ENCODE measurements around the gene ZCWPW2. TPM values are rescaled to one million over a fixed set of nuclear protein-coding genes. Genes with fewer than 3 reads are reported as not detected.

The ZCWPW2 gene
- total RNA-seq, 1 donor from 2014 or later: 0.30 TPM

DNA sequence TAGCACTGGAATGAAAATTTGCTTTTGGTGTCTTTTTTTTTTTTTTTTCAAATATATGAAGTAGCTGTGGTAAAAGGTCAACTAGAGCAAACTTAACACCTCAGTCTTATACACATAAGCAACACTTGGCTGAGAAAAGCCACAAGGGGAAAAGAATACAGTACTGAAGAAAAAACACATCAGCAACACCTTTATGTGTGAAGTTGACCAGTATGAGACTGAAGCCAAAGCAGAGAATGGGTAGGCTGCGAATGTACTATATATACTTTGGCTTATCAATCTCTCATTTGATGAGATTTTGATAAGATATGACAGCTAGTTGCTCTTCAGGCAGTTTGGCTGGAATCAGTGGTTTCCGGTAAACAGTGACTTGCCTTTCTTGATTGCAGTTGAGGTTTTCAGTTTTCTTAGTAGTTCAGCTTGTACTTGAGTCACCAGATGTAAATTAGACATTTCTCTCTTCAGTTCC is 22.0 kb upstream of the ZCWPW2 start:
- TF ChIP-seq, protein P1, sequence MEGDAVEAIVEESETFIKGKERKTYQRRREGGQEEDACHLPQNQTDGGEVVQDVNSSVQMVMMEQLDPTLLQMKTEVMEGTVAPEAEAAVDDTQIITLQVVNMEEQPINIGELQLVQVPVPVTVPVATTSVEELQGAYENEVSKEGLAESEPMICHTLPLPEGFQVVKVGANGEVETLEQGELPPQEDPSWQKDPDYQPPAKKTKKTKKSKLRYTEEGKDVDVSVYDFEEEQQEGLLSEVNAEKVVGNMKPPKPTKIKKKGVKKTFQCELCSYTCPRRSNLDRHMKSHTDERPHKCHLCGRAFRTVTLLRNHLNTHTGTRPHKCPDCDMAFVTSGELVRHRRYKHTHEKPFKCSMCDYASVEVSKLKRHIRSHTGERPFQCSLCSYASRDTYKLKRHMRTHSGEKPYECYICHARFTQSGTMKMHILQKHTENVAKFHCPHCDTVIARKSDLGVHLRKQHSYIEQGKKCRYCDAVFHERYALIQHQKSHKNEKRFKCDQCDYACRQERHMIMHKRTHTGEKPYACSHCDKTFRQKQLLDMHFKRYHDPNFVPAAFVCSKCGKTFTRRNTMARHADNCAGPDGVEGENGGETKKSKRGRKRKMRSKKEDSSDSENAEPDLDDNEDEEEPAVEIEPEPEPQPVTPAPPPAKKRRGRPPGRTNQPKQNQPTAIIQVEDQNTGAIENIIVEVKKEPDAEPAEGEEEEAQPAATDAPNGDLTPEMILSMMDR (conservative IDR thresholded peaks at IDR 0.05): no peak
- Mint-ChIP-seq H3K36me3 (ENCODE audit: low read depth) (peaks cover 4% of the 10 kb centered on the region), H3K27ac (ENCODE audit: unreplicated experiment) (no peak overlapping the region), H3K4me1 (no peaks in the 10 kb centered on the region), H3K27me3 (ENCODE audit: low read depth) (no peaks in the 10 kb centered on the region), H3K9me3 (no peaks in the 10 kb centered on the region), H3K4me3 (no peak overlapping the region)
- DNase-seq (ENCODE audit: low read depth, low spot score): no peak

DNA sequence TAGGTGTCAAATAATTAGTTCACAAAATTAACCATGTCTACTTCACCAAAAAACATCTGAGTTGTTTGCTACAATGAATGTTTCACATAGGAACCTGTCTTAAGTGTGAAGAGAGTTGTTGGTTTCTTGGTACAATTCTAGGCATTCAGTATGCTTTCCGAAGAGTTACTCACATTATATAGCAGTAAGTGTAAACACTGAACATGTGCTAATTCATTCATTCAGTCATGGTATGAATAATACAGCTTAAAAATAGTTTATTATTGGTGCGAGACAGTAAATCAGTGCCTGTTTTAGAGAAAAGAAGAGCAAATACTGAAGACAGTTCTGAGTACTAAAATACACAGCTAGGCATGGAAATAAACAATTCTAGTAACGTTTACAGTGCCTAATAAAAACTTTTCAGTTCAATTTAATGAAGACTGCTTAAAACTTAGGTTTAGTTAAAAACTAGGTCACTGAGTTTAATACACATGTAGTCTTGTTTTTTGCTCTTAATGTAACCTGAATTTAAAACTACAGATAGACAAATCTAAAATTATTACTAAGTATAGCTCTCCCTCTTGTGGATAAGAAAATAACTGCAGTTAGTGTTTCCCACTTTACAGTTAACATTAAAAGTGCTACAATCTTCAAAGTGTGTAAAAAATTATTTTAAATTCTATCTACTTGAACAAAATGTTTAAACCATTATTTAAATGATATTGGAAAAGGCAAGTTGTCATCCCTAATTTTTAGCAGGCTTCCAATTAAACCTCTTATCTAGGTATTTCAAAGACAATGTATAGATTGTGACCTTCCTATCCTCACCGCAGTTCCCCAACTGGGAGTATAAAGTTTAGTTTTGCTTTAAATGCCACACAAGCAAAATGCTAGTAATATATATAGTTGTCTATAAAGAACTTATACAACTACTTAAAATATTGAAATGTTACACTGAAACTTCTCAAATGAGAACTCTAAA is 20.1 kb upstream of the ZCWPW2 start:
- Mint-ChIP-seq H3K27me3 (ENCODE audit: low read depth) (no peaks in the 10 kb centered on the region), H3K36me3 (ENCODE audit: low read depth) (peaks cover 4% of the 10 kb centered on the region), H3K27ac (ENCODE audit: unreplicated experiment) (no peak overlapping the region), H3K4me3 (no peak overlapping the region), H3K9me3 (no peaks in the 10 kb centered on the region), H3K4me1 (no peaks in the 10 kb centered on the region)
- TF ChIP-seq, protein P1 (conservative IDR thresholded peaks at IDR 0.05): peak; percentile 88
- DNase-seq (ENCODE audit: low read depth, low spot score): no peak

DNA sequence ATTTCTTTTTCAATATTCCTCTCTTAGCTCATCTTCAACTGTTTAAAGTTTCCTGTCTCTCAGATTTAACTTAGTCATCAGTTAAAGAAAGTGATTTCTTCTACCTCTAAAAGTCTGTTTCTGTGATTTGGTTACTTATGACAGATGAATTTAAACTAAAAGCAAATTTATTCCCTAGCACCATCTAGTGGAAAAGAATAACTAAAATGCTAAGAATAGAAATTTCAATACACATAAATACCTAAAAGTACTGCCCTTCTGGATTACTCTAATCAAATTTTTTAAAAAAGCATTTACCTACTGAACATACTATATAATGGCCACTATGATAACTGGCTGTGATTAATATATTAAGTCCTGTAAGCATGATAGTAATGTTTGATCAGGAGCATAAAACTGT is 14.0 kb upstream of the ZCWPW2 start:
- H3K27me3 Mint-ChIP-seq (ENCODE audit: low read depth): no peaks in the 10 kb centered on the region
- H3K27ac Mint-ChIP-seq (ENCODE audit: unreplicated experiment): no peak overlapping the region
- no peak overlapping the region for H3K4me3 Mint-ChIP-seq
- no peaks in the 10 kb centered on the region for H3K4me1 Mint-ChIP-seq
- DNase-seq (ENCODE audit: low read depth, low spot score): no peak
- TF ChIP-seq, protein P1 (conservative IDR thresholded peaks at IDR 0.05): no peak
- no peaks in the 10 kb centered on the region for H3K9me3 Mint-ChIP-seq
- H3K36me3 Mint-ChIP-seq (ENCODE audit: low read depth): peaks cover 4% of the 10 kb centered on the region

DNA sequence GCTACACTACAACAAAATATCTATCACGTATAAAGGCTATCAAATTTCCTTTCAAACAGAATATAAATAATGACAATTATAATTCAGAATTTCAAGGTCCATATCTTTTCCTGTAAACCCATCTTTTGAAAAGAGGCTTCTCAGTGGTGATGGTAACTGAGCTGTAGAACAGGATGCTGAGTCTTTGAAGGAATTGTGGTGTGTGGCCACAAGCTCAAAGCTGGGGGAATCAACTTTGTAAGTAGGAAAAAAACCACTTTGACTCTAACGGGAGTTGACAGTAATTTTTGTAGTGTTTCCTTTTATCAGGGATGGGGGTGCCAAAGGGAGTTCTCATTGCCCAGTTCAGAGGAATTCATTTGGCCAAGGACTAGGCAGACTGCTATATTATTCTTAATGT is 13.3 kb upstream of the ZCWPW2 start:
- Mint-ChIP-seq H3K36me3 (ENCODE audit: low read depth) (peaks cover 4% of the 10 kb centered on the region), H3K4me1 (no peaks in the 10 kb centered on the region), H3K27ac (ENCODE audit: unreplicated experiment) (no peak overlapping the region), H3K9me3 (no peaks in the 10 kb centered on the region), H3K4me3 (no peak overlapping the region), H3K27me3 (ENCODE audit: low read depth) (no peaks in the 10 kb centered on the region)
- TF ChIP-seq, protein P1 (conservative IDR thresholded peaks at IDR 0.05): no peak
- DNase-seq (ENCODE audit: low read depth, low spot score): no peak

DNA sequence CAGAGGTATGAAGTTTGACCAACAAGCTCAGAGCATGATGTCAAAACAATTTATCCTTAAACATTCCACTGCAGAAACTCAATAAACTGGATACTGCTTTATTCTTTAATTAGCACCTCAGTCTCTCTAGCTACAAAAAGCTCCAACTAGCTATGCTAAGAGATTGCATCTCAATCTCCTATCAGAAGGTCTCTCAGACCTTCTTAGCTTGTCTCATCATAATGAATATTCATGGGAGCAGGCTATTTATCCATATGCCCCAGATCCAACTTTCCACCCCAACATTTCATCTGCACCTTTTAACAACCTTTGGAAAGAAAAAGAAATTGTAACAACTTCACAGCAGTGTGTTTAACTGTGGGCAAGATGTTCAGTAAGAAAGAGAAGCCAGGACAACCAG is 11.3 kb upstream of the ZCWPW2 start:
- no peaks in the 10 kb centered on the region for H3K9me3 Mint-ChIP-seq
- peaks cover 4% of the 10 kb centered on the region for H3K36me3 Mint-ChIP-seq (ENCODE audit: low read depth)
- DNase-seq (ENCODE audit: low read depth, low spot score): no peak
- H3K4me1 Mint-ChIP-seq: no peaks in the 10 kb centered on the region
- TF ChIP-seq, protein P1 (conservative IDR thresholded peaks at IDR 0.05): no peak
- H3K27ac Mint-ChIP-seq (ENCODE audit: unreplicated experiment): no peak overlapping the region
- no peak overlapping the region for H3K4me3 Mint-ChIP-seq
- no peaks in the 10 kb centered on the region for H3K27me3 Mint-ChIP-seq (ENCODE audit: low read depth)
